NCI-H226 (cell line): ENCODE measurements around the gene PTPRN2.

Experiments used
- DNase-seq: peaks from one replicate; pipeline ENCODE4 v3.0.0-alpha.2; 2015

The PTPRN2 gene

GRCh38 chr7:158576050-158576762, 11.4 kb downstream of the PTPRN2 start:
- no peak for DNase-seq

- DNase-seq = no peak
Observed at GRCh38 chr7:158574308-158575036, 13.2 kb downstream of the PTPRN2 start.

- no peak for DNase-seq
Observed at GRCh38 chr7:158573310-158573709, 14.3 kb downstream of the PTPRN2 start.

DNA sequence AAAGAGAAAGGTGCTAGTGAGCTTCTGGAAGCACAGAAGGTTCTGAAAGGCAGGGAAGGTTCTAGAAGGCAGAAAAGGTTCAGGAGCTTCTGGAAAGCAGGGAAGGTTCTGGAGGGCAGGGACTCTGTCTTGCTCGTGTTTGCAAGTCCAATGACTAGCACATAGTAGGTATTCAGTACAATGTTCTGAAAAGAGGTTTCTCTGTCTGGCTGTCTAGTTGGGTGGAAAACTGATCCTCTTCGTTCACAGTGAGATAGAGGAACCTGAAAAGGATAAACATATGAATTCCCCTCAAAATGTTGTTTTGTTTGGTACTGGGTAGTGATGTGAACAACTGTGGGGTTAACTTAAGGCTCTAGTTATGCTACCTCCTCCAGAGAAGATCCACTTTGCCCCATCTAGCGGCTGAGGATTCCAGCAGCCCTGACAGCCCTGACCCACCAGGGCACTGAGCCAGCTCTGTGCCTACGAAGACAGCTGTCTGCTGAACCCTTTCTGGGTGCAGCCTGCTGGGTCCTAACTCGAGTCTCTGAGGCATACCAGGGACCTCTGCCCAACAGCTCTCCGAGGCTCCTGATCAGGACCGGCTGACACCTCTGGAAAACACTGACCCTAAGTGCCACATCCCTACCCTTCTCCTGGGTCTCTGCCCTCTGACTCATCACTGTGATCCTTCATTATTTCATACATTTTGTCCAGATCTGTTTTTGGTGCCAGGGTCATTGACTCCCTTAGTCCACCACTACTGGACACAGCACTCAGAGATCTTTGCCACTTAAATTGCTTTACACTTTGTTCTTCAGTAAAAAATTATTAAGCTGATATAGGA, 15.4 kb downstream of the PTPRN2 start:
- DNase-seq = peak; percentile 15

- DNase-seq = no peak
Observed at GRCh38 chr7:158570449-158571170, 17.0 kb downstream of the PTPRN2 start.

DNA sequence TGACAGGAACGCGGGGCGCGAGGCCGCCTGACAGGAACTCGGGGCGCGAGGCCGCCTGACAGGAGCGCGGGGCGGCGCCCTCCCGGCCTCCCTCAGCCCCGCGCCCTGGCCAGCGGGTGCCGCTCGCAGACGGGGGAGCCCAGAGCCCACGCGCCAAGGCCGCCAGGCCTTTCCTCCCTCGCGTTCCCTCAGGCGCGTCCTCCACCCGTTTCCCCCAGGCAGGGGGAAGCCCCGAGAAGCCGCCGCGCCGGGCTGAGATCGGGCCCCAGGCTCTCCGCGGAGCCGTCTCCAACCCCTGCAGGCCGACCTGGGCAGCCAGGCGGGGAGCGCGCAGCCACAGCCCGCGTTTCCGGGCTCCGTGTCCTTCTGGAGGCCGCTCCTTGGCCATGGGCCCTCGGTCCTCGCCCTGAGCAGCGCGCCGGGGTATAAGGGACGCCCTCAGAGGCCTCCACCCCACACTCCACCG, 17.7 kb downstream of the PTPRN2 start:
- no peak for DNase-seq

GRCh38 chr7:158568974-158569857, 18.4 kb downstream of the PTPRN2 start:
- no peak for DNase-seq

GRCh38 chr7:158567153-158567603, 20.4 kb downstream of the PTPRN2 start:
- no peak for DNase-seq

DNA sequence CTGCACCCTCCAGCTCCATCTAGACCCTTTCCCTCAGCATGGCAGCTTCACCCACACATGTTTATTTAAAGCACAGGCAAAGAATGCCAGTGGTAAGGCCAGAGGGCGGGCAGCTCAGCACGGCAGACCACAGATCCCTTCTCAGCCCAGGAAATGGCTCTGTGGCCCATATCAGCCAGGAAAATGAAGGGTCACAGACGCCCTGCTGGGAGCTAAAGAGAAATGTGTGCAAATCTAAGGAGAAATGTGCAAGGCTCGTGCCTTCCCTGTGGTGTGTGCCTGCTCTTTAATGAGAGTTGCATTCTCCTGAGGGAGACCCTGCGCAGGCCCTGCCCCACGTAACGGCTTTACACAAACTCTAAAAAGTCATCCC, 23.0 kb downstream of the PTPRN2 start:
- no peak for DNase-seq

GRCh38 chr7:158563911-158564662, 23.5 kb downstream of the PTPRN2 start:
- DNase-seq = no peak

GRCh38 chr7:158563051-158563450, 24.6 kb downstream of the PTPRN2 start:
- no peak for DNase-seq

DNA sequence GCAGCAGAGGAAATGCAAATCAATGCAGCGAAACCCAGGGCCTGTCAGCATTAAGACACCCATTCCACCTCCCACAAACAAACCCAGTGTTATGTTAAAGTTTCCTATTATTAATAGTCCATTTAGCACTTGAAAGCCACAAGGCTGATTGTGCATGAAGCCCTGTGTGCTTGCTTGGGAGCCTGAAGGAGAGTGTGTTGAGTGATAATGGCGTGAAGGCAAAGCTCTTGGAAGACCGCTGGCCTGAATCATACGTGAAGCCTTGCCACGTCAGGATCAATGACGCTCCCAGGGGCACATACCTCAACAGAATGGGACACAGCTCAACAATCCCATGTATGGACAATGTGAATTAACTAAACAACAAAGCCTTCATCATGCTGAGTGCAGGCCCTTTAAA, 25.1 kb downstream of the PTPRN2 start:
- no peak for DNase-seq

DNA sequence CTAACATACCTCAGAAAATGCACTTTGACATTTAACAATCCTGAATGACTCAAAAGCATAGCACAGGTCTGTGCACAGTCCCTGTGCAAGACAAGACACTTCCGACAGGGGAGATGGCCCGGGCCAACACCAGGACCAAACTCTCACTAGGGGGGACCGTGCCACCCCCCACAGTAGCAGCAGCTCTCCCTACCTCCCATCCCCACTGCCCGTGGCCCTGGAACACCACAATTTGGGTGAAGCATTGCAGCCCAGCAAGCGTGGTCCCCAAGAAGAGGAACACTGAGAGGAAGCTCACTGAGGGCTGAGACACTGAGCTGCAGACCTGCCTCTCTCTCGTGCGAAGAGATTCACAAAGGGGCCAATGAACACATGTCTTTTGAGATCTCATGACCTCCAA, 26.0 kb downstream of the PTPRN2 start:
- no peak for DNase-seq

- no peak for DNase-seq
Observed at GRCh38 chr7:158560386-158560785, 27.2 kb downstream of the PTPRN2 start.

GRCh38 chr7:158559356-158559755, 28.3 kb downstream of the PTPRN2 start:
- DNase-seq = no peak

GRCh38 chr7:158558816-158559215, 28.8 kb downstream of the PTPRN2 start:
- DNase-seq = no peak

DNA sequence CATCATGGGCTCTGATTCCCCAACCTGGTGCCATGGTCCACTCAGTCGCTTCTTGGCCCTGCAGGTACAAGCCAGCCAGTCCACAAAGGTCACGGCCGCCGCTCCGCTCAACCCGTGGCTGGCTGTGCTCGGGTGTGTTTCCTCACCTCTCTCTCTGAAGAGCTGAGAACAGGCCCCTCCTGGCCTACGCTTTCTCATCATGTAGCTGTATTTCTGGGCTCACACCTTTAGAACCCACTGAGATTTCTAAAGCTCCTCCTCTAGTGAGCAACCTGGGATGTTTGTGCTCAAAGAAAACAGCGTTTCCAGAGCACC, 30.2 kb downstream of the PTPRN2 start:
- DNase-seq = no peak

DNA sequence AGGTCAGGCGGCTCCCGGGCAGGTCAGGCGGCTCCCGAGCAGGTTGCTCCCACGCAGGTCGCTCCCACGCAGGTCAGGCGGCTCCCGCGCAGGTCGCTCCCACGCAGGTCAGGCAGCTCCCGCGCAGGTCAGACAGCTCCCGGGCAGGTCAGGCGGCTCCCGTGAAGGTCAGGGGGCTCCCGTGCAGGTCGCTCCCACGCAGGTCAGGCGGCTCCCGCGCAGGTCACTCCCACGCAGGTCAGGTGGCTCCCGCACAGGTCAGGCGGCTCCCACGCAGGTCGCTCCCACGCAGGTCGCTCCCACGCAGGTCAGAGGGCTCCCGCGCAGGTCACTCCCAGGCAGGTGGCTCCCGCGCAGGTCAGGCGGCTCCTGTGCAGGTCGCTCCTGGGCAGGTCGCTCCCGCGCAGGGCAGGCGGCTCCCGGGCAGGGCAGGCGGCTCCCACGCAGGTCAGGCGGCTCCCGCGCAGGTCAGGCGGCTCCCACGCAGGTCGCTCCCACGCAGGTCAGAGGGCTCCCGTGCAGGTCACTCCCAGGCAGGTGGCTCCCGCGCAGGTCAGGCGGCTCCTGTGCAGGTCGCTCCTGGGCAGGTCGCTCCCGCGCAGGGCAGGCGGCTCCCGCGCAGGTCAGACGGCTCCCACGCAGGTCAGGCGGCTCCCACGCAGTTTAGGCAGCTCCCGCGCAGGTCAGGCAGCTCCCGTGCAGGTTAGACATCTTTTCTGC, 30.7 kb downstream of the PTPRN2 start:
- no peak for DNase-seq

DNA sequence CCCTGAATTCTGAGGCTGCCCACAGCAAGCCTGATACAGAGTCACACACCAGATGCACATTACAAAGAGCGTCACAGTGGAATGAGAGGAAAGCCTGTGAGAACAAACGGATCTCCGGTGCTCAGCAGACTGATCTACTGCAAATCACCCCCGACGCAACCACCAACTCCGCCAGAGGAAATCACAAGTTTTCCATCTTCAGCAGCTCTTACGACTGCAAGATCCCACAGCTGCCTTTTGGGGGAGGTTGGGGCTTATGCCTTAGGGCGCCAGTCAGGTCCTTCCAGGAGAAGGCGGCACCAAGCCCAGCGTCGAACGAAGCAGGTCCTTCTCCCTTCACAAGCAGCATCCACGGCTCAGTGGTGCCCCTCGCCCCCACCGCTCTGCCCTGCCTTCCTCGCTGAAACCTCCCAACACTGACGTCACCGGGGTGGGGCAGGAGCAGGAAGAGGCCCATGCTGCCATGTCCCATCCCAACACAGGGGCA, 32.5 kb downstream of the PTPRN2 start:
- no peak for DNase-seq

DNA sequence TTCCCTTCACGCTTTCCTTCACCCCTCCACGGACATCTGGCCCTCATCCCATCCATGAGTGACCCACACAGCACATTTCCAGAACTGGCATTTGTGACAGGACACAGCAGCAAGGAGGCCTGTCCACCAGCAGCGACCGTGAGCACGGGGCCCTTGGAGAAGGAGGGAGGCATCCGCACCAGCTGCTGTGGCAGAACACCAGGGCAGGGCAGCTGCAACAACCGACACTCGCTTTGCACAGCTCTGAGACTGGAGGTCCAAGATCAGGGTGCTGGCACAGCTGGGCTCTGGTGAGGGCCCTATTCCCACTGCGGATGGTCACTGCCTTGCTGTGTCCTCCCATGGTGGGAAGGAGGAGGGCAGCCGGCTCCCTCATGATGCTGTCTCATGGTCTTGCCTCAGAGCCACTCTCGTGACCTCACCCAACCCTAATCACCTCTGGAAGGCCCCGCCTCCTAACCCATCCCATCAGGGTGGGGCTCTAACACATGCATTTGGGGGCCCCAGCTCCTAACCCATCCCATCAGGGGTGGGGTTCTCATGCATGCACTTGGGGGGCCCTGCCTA, 36.7 kb downstream of the PTPRN2 start:
- no peak for DNase-seq
